ENCODE results near the gene RFX3.

- TF ChIP-seq CTCF (IDR thresholded peaks at IDR 0.05; ENCODE audit: poor library complexity) = no peak
- TF ChIP-seq EZH2 (IDR thresholded peaks at IDR 0.05; ENCODE audit: borderline replicate concordance) = no peak
Observed at GRCh38 chr9:3409453-3409852, 116.3 kb downstream of the RFX3 start.
